SJCRH30 (cell line): ENCODE data around the gene ATP2A3. TPM values are rescaled to one million over a fixed set of nuclear protein-coding genes. Genes with fewer than 3 reads are reported as not detected.

ENCODE experiments used
- DNase-seq, 2 experiments: peaks; one replicate each; pipeline ENCODE4 v3.0.0-alpha.2; 2015 to 2020
- H3K27ac ChIP-seq: fragments of 250-450 bp; sonication (Bioruptor Pico); 2 replicates; pipeline ENCODE4 v1.5.1; 2020; ENCODE audit warnings: mild to moderate bottlenecking, moderate library complexity
- H3K27me3 ChIP-seq: fragments of 250-450 bp; sonication (Bioruptor Pico); 2 replicates; pipeline ENCODE4 v1.5.1; 2020; ENCODE audit warnings: mild to moderate bottlenecking, moderate library complexity
- H3K36me3 ChIP-seq: fragments of 250-450 bp; sonication (Bioruptor Pico); 2 replicates; pipeline ENCODE4 v1.5.1; 2020; ENCODE audit warnings: mild to moderate bottlenecking, moderate library complexity
- H3K4me1 ChIP-seq: fragments of 250-450 bp; sonication (Bioruptor Pico); 2 replicates; pipeline ENCODE4 v1.5.1; 2020; ENCODE audit warnings: mild to moderate bottlenecking, moderate library complexity
- H3K4me3 ChIP-seq: fragments of 250-450 bp; sonication (Bioruptor Pico); 2 replicates; pipeline ENCODE4 v1.5.1; 2020; ENCODE audit warnings: mild to moderate bottlenecking, moderate library complexity
- H3K9me3 ChIP-seq: fragments of 250-450 bp; sonication (Bioruptor Pico); replicated peaks from 2 replicates; pipeline ENCODE4 v1.5.1; 2020; ENCODE audit warnings: mild to moderate bottlenecking, moderate library complexity
- total RNA-seq: library from RNA; depleted of rRNA; stranded (reverse); fragments of >200 nt; shearing (Covaris generic); gene quantifications from 2 replicates; pipeline ENCODE4 v1.2.3, GENCODE V29; 2014

The ATP2A3 gene
- total RNA-seq, 1 experiment from 2014 or later = 2.0 TPM

DNA sequence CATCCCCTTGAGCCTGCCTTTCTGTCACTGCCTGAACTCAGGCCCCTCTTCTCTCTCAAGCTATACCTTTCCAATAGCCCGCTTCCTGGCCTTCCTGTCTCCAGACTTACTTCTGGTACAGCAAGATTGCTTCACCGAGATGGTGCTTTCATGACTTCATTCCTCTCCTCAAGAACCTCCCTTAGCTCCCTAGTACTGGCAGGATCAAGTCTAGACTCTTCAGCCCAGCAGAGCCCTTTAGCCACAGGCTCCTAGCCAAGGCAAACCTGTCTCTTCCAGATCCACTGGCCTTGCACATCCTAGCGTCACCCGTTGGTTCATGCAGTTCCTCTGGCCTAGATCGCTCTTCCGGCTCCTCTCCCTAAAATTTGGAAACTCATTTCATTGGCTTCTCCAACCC, 6.4 kb upstream of the ATP2A3 start:
- Histone ChIP-seq H3K4me1 (no peaks in the 10 kb centered on the region), H3K4me3 (no peak overlapping the region), H3K9me3 (no peaks in the 10 kb centered on the region), H3K27me3 (no peaks in the 10 kb centered on the region), H3K36me3 (no peaks in the 10 kb centered on the region), H3K27ac (no peak overlapping the region)
- no peak for DNase-seq

DNA sequence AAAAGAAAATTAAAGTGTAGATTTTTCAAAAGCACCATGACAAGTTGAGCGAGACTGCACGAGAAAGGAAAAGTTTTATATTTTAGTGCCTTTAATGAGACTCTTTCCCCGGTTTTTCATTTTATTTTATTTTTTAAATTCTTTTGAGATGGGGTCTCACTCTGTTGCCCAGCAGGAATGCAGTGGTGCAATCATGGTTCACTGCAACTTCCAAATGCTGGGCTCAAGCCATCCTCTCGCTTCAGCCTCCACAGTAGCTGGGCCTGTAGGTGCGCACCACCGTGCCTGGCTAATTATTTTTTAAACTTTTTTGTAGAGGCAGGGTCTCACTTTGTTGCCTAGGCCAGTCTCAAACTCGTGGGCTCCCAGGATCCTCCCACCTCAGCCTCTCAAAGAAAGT, 5.7 kb upstream of the ATP2A3 start:
- DNase-seq = no peak

DNA sequence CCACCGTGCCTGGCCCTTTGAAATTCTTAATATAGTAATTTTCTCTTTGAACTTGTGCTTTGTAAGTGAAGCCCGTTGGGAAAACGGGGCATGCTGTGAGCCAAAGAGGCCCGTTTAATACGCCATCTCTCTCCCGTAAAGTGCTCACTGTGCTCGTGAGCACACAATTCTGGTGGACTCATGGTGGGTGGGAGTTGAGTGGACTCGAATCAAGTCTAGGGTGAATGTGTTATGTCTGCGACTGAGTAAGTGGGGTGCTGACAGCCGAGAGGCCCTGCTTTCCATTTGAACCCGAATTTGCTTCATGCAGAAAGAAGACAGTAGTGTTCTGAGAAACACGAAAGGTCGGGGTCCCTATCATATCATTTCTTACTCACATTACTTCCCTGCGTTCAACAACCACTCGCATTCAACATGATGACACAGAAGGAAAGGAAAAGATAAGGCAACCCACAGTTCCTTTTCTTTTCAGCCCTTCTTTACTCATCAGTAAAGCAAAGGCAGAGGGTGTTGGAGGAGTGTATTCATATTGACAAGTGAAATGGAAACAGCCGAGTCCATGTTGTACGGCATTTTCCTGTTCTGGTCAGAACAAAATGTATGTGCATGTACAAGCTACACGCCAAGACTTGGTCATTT, 4.8 kb upstream of the ATP2A3 start:
- Histone ChIP-seq H3K9me3 (no peaks in the 10 kb centered on the region), H3K27me3 (no peaks in the 10 kb centered on the region), H3K4me3 (no peak overlapping the region), H3K4me1 (peaks cover 4% of the 10 kb centered on the region; the same call in 1 of the 2 replicates), H3K36me3 (no peaks in the 10 kb centered on the region), H3K27ac (no peak overlapping the region)
- DNase-seq = no peak

More for the DNA sequence above, 5.7 kb upstream of the ATP2A3 start:
- no peaks in the 10 kb centered on the region for H3K27me3 ChIP-seq
- peaks cover 4% of the 10 kb centered on the region; the same call in 1 of the 2 replicates for H3K4me1 ChIP-seq
- no peak overlapping the region for H3K27ac ChIP-seq
- H3K9me3 ChIP-seq = no peaks in the 10 kb centered on the region
- H3K36me3 ChIP-seq = no peaks in the 10 kb centered on the region
- H3K4me3 ChIP-seq = no peak overlapping the region

GRCh38 chr17:3968015-3968414, 3.8 kb upstream of the ATP2A3 start:
- no peaks in the 10 kb centered on the region for H3K36me3 ChIP-seq
- H3K27me3 ChIP-seq = no peaks in the 10 kb centered on the region
- H3K9me3 ChIP-seq = no peaks in the 10 kb centered on the region
- peaks cover 4% of the 10 kb centered on the region; the same call in 1 of the 2 replicates for H3K4me1 ChIP-seq
- no peak overlapping the region for H3K27ac ChIP-seq
- no peak overlapping the region for H3K4me3 ChIP-seq
- DNase-seq = no peak

- H3K27ac ChIP-seq = no peak overlapping the region
- H3K4me3 ChIP-seq = no peak overlapping the region
- H3K9me3 ChIP-seq = no peaks in the 10 kb centered on the region
- no peaks in the 10 kb centered on the region for H3K36me3 ChIP-seq
- no peak for DNase-seq
- peaks cover 10% of the 10 kb centered on the region for H3K4me1 ChIP-seq
- no peaks in the 10 kb centered on the region for H3K27me3 ChIP-seq
Measured at GRCh38 chr17:3966720-3967363, 2.6 kb upstream of the ATP2A3 start.

DNA sequence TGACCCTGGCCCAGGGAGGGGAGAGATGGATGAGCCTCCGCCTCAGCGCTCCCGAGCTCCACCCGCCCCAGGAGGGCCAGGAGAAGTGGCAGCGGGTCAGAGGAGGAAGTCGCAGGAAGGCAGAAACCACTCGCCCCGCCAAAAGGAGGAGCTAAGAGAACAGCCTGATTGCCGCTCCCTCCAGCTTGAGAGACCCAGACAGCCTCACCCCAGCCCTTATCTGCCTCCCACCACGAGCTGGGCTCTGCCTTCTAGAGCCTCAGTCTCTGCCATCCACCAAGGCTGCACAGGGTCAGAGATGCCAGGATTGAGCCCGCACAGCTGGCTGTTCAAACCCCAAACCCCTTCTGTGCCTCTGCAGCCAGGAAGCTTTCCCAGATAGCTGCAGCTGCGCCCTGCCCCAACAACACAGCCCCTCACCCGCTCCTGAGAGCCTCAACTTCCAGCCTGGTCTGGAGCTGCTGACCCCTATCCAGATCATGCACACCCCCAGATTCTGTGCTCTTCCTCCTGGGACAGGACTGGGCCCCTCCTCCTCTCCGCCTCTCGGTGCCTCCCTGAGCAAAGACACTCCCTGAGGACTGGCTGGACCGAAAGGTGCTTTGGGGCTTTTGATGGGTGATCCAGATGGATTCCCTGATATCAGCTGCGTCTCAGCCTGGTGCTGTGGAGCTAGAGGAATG, 1.0 kb upstream of the ATP2A3 start:
- Histone ChIP-seq H3K4me3 (peak overlapping the region; percentile 38), H3K9me3 (no peaks in the 10 kb centered on the region), H3K36me3 (no peaks in the 10 kb centered on the region), H3K4me1 (peaks cover 25% of the 10 kb centered on the region), H3K27ac (peak overlapping the region; percentile 28), H3K27me3 (no peaks in the 10 kb centered on the region)
- peak; percentile 69 to 75 for DNase-seq

GRCh38 chr17:3963237-3964201, 718 bp downstream of the ATP2A3 start:
- no peak for DNase-seq

GRCh38 chr17:3962965-3963236, 1.3 kb downstream of the ATP2A3 start:
- peaks cover 43% of the 10 kb centered on the region for H3K4me1 ChIP-seq
- H3K36me3 ChIP-seq = no peaks in the 10 kb centered on the region
- no peaks in the 10 kb centered on the region for H3K27me3 ChIP-seq
- no peak for DNase-seq
- H3K4me3 ChIP-seq = no peak overlapping the region
- no peaks in the 10 kb centered on the region for H3K9me3 ChIP-seq
- H3K27ac ChIP-seq = no peak overlapping the region

More at GRCh38 chr17:3963237-3964201, 718 bp downstream of the ATP2A3 start:
- no peak overlapping the region for H3K27ac ChIP-seq
- no peak overlapping the region for H3K4me3 ChIP-seq
- peaks cover 38% of the 10 kb centered on the region for H3K4me1 ChIP-seq
- H3K27me3 ChIP-seq = no peaks in the 10 kb centered on the region
- no peaks in the 10 kb centered on the region for H3K36me3 ChIP-seq
- no peaks in the 10 kb centered on the region for H3K9me3 ChIP-seq

DNA sequence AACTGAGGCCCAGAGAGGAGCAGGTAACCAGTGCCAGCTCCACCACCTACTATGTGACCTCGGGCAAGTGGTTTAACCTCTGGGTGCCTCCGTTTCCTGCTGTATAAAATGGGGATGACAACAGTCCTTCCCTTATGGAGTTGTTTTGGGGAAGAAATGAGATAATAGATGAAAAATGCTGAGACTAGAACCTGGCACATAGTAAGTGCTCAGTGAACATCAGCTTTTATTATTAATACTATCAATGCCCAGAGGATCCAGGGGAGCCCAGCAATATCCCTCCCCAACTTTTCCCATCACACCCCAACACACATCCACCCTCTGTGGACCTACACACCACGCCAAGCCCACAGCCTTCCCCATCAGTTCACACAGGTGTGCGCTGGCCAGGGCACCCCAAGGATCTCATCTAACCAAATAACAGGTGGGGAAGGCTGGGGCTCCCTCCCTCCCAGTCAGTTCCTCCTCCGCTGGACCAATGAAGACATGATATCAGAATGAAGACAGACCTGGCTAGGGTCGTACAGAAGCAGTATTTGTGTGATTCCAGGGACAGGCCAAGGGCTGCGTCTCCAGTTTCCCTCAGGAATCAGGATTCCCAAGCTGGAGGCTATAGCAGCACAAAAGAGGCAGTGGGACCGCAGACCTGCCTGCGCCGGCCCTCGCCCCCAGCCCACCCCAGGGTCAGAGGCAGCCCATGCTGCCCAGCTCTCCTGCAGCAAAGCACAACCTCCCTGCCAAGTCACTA, 1.8 kb downstream of the ATP2A3 start:
- no peaks in the 10 kb centered on the region for H3K27me3 ChIP-seq
- no peaks in the 10 kb centered on the region for H3K9me3 ChIP-seq
- H3K27ac ChIP-seq = no peak overlapping the region
- H3K4me1 ChIP-seq = peaks cover 48% of the 10 kb centered on the region
- H3K4me3 ChIP-seq = no peak overlapping the region
- H3K36me3 ChIP-seq = no peaks in the 10 kb centered on the region
- DNase-seq = no peak

GRCh38 chr17:3961564-3962047, 2.6 kb downstream of the ATP2A3 start:
- Histone ChIP-seq H3K36me3 (no peaks in the 10 kb centered on the region), H3K9me3 (no peaks in the 10 kb centered on the region), H3K4me1 (peaks cover 54% of the 10 kb centered on the region), H3K27ac (no peak overlapping the region), H3K4me3 (no peak overlapping the region), H3K27me3 (no peaks in the 10 kb centered on the region)
- peak; percentile 72 to 80 for DNase-seq

GRCh38 chr17:3960764-3961163, 3.5 kb downstream of the ATP2A3 start:
- Histone ChIP-seq H3K4me3 (no peak overlapping the region), H3K27ac (peak overlapping the region; percentile 72; the same call in 1 of the 2 replicates), H3K36me3 (no peaks in the 10 kb centered on the region), H3K9me3 (no peaks in the 10 kb centered on the region), H3K4me1 (peaks cover 61% of the 10 kb centered on the region), H3K27me3 (no peaks in the 10 kb centered on the region)
- peak; percentile 45 to 58 for DNase-seq

DNA sequence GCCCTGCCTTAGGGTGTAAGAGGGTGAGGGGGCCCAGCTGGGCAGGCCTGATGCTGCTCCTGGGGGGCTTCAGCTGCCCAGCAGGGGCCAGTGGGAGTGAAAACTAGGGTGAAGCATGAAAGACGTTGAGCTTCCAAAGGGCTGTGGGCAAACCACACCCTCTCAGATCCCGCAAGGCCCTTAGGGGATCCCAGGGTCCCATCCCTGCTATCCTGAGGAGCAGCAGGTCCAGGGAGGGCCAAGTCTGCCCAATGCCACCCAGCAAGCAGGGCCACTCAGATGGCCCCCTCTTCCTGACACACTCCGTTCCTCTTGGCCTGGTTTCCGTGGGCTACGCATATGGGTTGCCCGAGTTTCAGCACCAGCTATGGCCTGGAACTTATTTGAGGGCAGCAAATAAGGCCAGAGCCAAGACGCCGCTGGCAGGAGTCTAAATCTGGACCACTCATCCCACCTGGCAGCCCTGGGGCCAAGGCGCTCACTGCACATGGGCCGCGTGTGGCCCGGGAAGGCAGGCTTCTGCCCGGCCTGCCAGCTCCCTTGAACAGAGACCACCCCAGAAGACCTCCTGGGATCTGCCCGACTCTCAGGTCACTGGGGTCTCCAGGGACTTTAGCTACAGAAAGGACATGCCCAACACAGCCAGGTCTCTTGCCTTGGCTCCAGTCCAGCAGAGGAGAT, 4.2 kb downstream of the ATP2A3 start:
- H3K27ac ChIP-seq = peak overlapping the region; percentile 72
- peaks cover 64% of the 10 kb centered on the region for H3K4me1 ChIP-seq
- DNase-seq = peak in 1 of 2 experiments; percentile 27
- no peaks in the 10 kb centered on the region for H3K36me3 ChIP-seq
- H3K27me3 ChIP-seq = no peaks in the 10 kb centered on the region
- H3K4me3 ChIP-seq = peak overlapping the region; percentile 38
- no peaks in the 10 kb centered on the region for H3K9me3 ChIP-seq

- Histone ChIP-seq H3K27me3 (no peaks in the 10 kb centered on the region), H3K4me3 (peak overlapping the region; percentile 38), H3K27ac (peak overlapping the region; percentile 72), H3K9me3 (no peaks in the 10 kb centered on the region), H3K4me1 (peaks cover 70% of the 10 kb centered on the region), H3K36me3 (no peaks in the 10 kb centered on the region)
- DNase-seq = peak; percentile 93 to 95
Measured at GRCh38 chr17:3959295-3959899, 4.8 kb downstream of the ATP2A3 start.
